ENCODE results near the gene DYNLT5. TPM values are rescaled to one million over a fixed set of nuclear protein-coding genes. Genes with fewer than 3 reads are reported as not detected.
"Not testable (repeated sequence)": the region's sequence is repeated elsewhere in the genome, so short reads cannot be mapped to it uniquely, and the experiment has no call there.

The DYNLT5 gene
- total and polyA plus RNA-seq, 9 donors = 0.05 to 11.4 (median 0.48) TPM

- Histone ChIP-seq H3K9me3 (no peaks in the 10 kb centered on the region), H3K27me3 (no peaks in the 10 kb centered on the region), H3K4me1 (ENCODE audit: insufficient read depth) (no peaks in the 10 kb centered on the region), H3K27ac (no peak overlapping the region), H3K4me3 (no peak overlapping the region), H3K36me3 (no peaks in the 10 kb centered on the region)
- no peak for DNase-seq
- no peak for TF ChIP-seq POLR2A (IDR thresholded peaks at IDR 0.05)
- no peak for TF ChIP-seq EP300 (IDR thresholded peaks at IDR 0.05)
- TF ChIP-seq, protein P1, sequence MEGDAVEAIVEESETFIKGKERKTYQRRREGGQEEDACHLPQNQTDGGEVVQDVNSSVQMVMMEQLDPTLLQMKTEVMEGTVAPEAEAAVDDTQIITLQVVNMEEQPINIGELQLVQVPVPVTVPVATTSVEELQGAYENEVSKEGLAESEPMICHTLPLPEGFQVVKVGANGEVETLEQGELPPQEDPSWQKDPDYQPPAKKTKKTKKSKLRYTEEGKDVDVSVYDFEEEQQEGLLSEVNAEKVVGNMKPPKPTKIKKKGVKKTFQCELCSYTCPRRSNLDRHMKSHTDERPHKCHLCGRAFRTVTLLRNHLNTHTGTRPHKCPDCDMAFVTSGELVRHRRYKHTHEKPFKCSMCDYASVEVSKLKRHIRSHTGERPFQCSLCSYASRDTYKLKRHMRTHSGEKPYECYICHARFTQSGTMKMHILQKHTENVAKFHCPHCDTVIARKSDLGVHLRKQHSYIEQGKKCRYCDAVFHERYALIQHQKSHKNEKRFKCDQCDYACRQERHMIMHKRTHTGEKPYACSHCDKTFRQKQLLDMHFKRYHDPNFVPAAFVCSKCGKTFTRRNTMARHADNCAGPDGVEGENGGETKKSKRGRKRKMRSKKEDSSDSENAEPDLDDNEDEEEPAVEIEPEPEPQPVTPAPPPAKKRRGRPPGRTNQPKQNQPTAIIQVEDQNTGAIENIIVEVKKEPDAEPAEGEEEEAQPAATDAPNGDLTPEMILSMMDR (IDR thresholded peaks at IDR 0.05) = no peak
- 0 to 64% (median 0%) methylated on average over 1 of the region's 1 CpG for WGBS, 3 donors
- intact Hi-C loops (cut with DNase I) = no loop called here
Measured at GRCh38 chr1:66732407-66733166, 19.7 kb upstream of the DYNLT5 start.

GRCh38 chr1:66733348-66734017 lies 18.8 kb upstream of the DYNLT5 start:
- Histone ChIP-seq H3K4me3 (no peak overlapping the region), H3K9me3 (no peaks in the 10 kb centered on the region), H3K36me3 (no peaks in the 10 kb centered on the region), H3K4me1 (ENCODE audit: insufficient read depth) (no peaks in the 10 kb centered on the region), H3K27ac (no peak overlapping the region), H3K27me3 (no peaks in the 10 kb centered on the region)
- TF ChIP-seq POLR2A (IDR thresholded peaks at IDR 0.05) = no peak
- no peak for TF ChIP-seq EP300 (IDR thresholded peaks at IDR 0.05)
- TF ChIP-seq, protein P1 (IDR thresholded peaks at IDR 0.05) = no peak
- 55 to 71% (median 59%) methylated on average over 7 of the region's 7 CpGs for WGBS, 3 donors
- DNase-seq = no peak
- intact Hi-C loops (cut with DNase I) = no loop called here

DNA sequence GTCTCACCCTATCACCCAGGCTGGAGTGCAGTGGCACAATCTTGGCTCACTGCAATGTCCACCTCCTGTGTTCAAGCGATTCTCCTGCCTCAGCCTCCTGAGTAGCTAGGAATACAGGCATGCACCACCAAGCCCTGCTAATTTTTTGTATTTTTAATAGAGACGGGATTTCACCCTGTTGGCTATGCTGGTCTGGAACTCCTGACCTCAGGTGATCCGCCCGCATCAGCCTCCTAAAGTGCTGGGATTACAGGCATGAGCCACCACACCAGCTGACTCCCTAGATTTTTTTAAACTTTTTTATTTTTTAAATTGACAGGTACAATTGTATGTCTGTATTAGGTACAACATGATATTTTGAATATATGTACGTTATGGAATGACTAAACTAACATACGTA lies 17.7 kb upstream of the DYNLT5 start:
- H3K27me3 ChIP-seq; H3K36me3 ChIP-seq; H3K4me1 ChIP-seq (ENCODE audit: insufficient read depth); intact Hi-C loops (cut with DNase I); H3K9me3 ChIP-seq; DNase-seq; H3K27ac ChIP-seq; H3K4me3 ChIP-seq: not testable (repeated sequence)
- 66 to 76% (median 75%) methylated on average over 6 of the region's 6 CpGs for WGBS, 3 donors

DNA sequence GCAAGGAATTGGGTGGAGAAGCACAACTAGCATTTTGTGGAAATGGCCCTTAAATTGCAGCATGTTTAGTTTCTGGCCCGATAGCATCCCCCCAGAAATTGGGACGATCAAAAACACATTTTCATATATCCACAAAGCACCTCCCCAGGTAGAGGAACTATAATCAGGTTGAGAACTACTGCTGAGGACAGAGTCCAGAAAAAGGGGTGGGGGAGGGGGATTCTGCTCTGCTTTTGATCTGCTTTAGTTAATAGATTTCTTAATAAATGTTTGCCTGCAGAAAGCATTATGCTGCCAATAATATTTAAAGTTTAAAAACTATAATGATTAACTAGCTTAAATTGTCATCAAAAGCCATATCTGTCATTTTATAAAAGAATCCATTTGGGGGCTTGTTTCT lies 14.4 kb upstream of the DYNLT5 start:
- Histone ChIP-seq H3K4me3 (no peak overlapping the region), H3K4me1 (ENCODE audit: insufficient read depth) (no peaks in the 10 kb centered on the region), H3K27me3 (no peaks in the 10 kb centered on the region), H3K27ac (no peak overlapping the region), H3K36me3 (no peaks in the 10 kb centered on the region), H3K9me3 (no peaks in the 10 kb centered on the region)
- TF ChIP-seq EP300 (IDR thresholded peaks at IDR 0.05) = no peak
- TF ChIP-seq POLR2A (IDR thresholded peaks at IDR 0.05) = no peak
- TF ChIP-seq, protein P1 (IDR thresholded peaks at IDR 0.05) = no peak
- no peak for DNase-seq
- 86 to 90% (median 89%) methylated on average over 2 of the region's 2 CpGs for WGBS, 3 donors
- intact Hi-C loops (cut with DNase I) = no loop called here

Measured in ovary (tissue), 9 donors.